ENCODE data around the gene CHFR. TPM values are rescaled to one million over a fixed set of nuclear protein-coding genes. Genes with fewer than 3 reads are reported as not detected.
"Not testable (repeated sequence)": the region's sequence is repeated elsewhere in the genome, so short reads cannot be mapped to it uniquely, and the experiment has no call there.

CHFR gene
- total RNA-seq, 1 donor from 2014 or later, result 7.9 TPM

DNA sequence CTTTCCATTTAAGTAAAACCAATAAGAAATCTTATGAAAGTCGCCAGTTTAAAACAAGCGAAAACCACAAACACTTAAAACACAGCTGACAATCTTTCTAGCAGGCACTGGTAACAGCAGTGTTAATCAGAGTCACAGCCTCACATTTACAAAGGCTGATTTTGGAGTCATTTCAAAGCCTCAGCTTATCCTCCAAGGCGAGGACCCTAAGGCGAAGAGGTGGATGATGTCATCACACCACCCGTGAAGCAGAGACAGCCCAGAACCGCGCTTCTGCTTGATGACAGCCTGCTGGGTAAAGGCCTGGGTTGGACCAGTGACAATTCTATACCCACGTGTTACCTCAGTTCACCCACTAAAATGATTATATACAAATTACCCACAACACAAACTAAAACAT lies 68.8 kb downstream of the CHFR start:
- Histone ChIP-seq H3K4me1 (no peaks in the 10 kb centered on the region), H3K4me3 (no peak overlapping the region), H3K9me3 (no peaks in the 10 kb centered on the region), H3K27ac (no peak overlapping the region), H3K36me3 (peaks cover 64 to 74% of the 10 kb centered on the region in 2 donors), H3K27me3 (no peaks in the 10 kb centered on the region)
- intact Hi-C loops (cut with DNase I), result no loop called here
- TF ChIP-seq, protein P1, sequence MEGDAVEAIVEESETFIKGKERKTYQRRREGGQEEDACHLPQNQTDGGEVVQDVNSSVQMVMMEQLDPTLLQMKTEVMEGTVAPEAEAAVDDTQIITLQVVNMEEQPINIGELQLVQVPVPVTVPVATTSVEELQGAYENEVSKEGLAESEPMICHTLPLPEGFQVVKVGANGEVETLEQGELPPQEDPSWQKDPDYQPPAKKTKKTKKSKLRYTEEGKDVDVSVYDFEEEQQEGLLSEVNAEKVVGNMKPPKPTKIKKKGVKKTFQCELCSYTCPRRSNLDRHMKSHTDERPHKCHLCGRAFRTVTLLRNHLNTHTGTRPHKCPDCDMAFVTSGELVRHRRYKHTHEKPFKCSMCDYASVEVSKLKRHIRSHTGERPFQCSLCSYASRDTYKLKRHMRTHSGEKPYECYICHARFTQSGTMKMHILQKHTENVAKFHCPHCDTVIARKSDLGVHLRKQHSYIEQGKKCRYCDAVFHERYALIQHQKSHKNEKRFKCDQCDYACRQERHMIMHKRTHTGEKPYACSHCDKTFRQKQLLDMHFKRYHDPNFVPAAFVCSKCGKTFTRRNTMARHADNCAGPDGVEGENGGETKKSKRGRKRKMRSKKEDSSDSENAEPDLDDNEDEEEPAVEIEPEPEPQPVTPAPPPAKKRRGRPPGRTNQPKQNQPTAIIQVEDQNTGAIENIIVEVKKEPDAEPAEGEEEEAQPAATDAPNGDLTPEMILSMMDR (IDR thresholded peaks at IDR 0.05), result no peak
- no peak for DNase-seq (ENCODE audit: low spot score in 2 of 2)

DNA sequence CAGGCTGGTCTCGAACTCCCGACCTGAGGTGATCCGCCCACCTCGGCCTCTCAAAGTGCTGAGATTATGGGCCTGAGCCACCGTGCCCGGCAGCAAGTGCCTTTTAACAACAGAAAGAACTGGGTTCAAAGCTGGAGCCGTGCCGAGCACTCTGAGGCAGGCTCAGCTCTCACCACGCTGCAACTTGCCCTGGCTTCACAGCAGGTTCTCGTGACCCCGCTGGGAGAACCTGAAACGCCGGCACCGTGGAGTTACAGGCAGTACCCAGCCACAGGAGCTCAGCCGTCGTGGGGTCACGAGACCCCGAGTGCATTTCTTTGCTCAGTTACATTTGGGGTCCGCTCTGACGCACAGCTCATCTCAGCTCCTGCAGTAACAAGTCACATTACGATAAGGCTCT lies 73.2 kb downstream of the CHFR start:
- intact Hi-C loops (cut with DNase I), result no loop called here

DNA sequence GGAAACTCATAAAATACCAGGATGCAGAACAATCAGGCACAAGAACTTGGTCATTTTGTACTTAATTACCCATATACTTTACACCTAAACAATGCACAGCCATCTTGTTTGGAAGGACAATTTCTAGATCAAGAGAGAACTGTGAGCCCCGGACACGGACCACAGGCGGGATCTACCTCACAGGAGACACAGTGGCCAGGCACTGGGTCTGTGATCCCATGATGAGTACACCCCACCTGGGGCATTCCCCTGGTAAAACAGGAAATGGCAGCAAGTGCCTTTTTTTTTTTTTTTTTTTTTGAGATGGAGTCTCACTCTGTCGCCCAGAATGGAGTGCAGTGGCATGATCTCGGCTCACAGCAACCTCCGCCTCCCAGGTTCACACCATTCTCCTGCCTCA lies 74.0 kb downstream of the CHFR start:
- H3K27me3 ChIP-seq, result no peaks in the 10 kb centered on the region
- no peak overlapping the region for H3K27ac ChIP-seq
- H3K36me3 ChIP-seq, result peaks cover 80 to 82% of the 10 kb centered on the region in 2 donors
- no peaks in the 10 kb centered on the region for H3K9me3 ChIP-seq
- no peak for DNase-seq (ENCODE audit: low spot score in 2 of 2)
- no peaks in the 10 kb centered on the region for H3K4me1 ChIP-seq
- intact Hi-C loops (cut with DNase I), result no loop called here
- TF ChIP-seq, protein P1 (IDR thresholded peaks at IDR 0.05), result no peak
- no peak overlapping the region for H3K4me3 ChIP-seq

More for the DNA sequence above, 73.2 kb downstream of the CHFR start:
- Histone ChIP-seq H3K27me3 (no peaks in the 10 kb centered on the region), H3K36me3 (peaks cover 80 to 82% of the 10 kb centered on the region in 2 donors), H3K4me1 (no peaks in the 10 kb centered on the region), H3K27ac (no peak overlapping the region), H3K9me3 (no peaks in the 10 kb centered on the region), H3K4me3 (no peak overlapping the region)
- TF ChIP-seq, protein P1 (IDR thresholded peaks at IDR 0.05), result no peak
- no peak for DNase-seq (ENCODE audit: low spot score in 2 of 2)

DNA sequence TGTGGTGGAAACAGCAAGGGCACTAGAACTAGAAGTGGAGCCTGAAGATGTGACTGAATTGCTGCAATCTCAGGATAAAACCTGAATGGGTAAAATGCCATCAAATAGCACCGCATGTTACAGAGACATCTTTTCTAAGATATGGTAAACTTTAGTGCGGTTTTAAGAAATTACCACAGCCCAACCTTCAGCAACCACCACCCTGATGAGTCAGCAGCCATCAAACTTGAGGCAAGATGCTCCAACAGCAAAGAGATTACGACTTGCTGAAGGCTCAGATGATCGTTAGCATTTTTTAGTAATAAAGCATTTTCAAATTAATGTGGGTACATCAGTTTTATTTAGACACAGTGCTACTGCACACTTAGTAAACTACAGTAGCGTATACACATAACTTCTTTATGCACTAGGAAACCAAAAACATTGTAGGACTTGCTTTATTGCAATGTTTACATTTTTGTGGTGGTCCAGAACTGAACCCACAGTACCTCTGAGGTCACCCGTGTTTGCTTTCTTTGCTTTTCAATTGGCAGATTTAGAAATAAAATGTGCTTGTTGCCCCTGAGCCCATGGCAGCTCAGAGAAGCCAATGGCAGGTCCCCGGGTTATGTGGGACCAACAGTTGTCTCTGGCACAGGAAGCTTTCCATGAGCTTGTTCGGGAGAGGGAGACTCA lies 74.6 kb downstream of the CHFR start:
- no peaks in the 10 kb centered on the region for H3K9me3 ChIP-seq
- H3K27ac ChIP-seq, result no peak overlapping the region
- no peaks in the 10 kb centered on the region for H3K4me1 ChIP-seq
- no peaks in the 10 kb centered on the region for H3K27me3 ChIP-seq
- peaks cover 81 to 83% of the 10 kb centered on the region in 2 donors for H3K36me3 ChIP-seq
- TF ChIP-seq, protein P1 (IDR thresholded peaks at IDR 0.05), result no peak
- H3K4me3 ChIP-seq, result no peak overlapping the region
- no peak for DNase-seq (ENCODE audit: low spot score in 2 of 2)
- intact Hi-C loops (cut with DNase I), result no loop called here

DNA sequence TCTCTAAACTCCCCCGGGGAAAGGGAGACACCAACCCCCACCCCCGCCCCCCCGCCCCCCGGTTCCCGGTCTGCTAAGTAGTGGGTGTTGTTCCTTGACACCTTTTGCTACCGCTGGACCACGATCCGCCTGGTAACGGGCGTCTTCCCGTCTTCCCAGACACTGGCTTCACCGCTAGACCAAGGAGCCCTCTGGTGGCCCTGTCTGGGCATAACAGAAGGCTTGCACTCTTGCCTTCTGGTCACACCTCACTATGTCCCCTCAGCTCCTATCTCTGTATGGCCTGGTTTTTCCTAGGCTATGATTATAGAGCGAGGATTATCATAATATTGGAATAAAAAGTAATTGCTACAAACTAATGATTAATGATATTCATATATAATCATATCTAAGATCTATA lies 78.0 kb downstream of the CHFR start:
- H3K9me3 ChIP-seq; H3K27me3 ChIP-seq; H3K4me3 ChIP-seq; H3K27ac ChIP-seq; H3K4me1 ChIP-seq; intact Hi-C loops (cut with DNase I); DNase-seq (ENCODE audit: low spot score in 2 of 2): not testable (repeated sequence)
- peaks cover 84 to 88% of the 10 kb centered on the region in 2 donors for H3K36me3 ChIP-seq
- TF ChIP-seq, protein P1 (IDR thresholded peaks at IDR 0.05), result peak in 1 of 3 experiments; percentile 30

All from ascending aorta (tissue), 2 donors.